ENCODE measurements around the gene CTSZ. TPM values are rescaled to one million over a fixed set of nuclear protein-coding genes. Genes with fewer than 3 reads are reported as not detected.

The CTSZ gene
- total and polyA plus RNA-seq, 2 of the 4 experiments (the other 2 are of a cell fraction), result 46.1 to 88.5 TPM

DNA sequence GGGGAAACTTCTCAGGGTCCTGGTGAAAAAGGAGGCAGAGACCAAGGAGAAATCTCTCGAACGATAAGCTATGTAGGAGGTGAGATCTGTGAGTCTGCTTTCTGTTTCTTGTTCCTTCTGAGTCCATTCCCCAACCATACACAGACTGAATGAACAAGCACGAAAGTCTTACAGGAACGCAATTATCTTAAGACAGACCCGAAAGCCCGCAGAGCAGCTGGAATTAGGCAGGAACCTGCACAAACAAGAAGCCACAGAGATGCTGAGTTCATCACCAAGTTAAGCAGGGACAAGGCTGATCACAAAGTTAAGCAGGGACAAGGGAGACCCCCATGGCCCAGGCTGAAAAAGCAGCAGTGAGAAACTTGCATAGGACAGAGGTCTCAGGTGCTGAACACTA lies 47.4 kb downstream of the CTSZ start:
- no peak overlapping the region for H3K4me3 ChIP-seq (ENCODE audit: insufficient read depth, low read depth, low read length)
- no peak overlapping the region for H4K5ac ChIP-seq (ENCODE audit: low read depth, low read length)
- no peak overlapping the region for H3K4ac ChIP-seq (ENCODE audit: low read depth, low read length)
- no peaks in the 10 kb centered on the region for H3K9me3 ChIP-seq (ENCODE audit: control insufficient read depth, insufficient read depth, low read length)
- in situ Hi-C loops (cut with MboI; ENCODE audit: low sequenced_read_pairs), result no loop called here
- no peak overlapping the region for H2BK120ac ChIP-seq (ENCODE audit: low read depth, low read length)
- no peak for ATAC-seq (ENCODE audit: low read depth)
- DNase-seq, result no peak
- H3K9me1 ChIP-seq (ENCODE audit: insufficient read depth, low read length), result no peaks in the 10 kb centered on the region
- CTCF ChIA-PET, result no interaction called here
- H3K27ac ChIP-seq (ENCODE audit: insufficient read depth, low read length), result no peak overlapping the region
- no peak overlapping the region for H2BK15ac ChIP-seq (ENCODE audit: low read depth, low read length)
- no peak overlapping the region for H2AK5ac ChIP-seq (ENCODE audit: low read depth, low read length)
- WGBS, 2 experiments (ENCODE audit: extremely low coverage in 2 of 2, insufficient read length in 1 of 2), result no CpG with 5 or more reads among the region's 6 CpGs
- H2BK20ac ChIP-seq (ENCODE audit: low read depth, low read length), result no peak overlapping the region
- no peak overlapping the region for H3K56ac ChIP-seq (ENCODE audit: extremely low read depth, insufficient read depth, low read length)
- no peak overlapping the region for H3K18ac ChIP-seq (ENCODE audit: low read depth, low read length)
- H3K4me2 ChIP-seq (ENCODE audit: low read depth, low read length), result no peak overlapping the region
- H3K23ac ChIP-seq (ENCODE audit: low read depth, low read length), result no peak overlapping the region
- no peak overlapping the region for H2AFZ ChIP-seq (replicated peaks; ENCODE audit: low read length, poor library complexity)
- no peaks in the 10 kb centered on the region for H4K20me1 ChIP-seq (ENCODE audit: insufficient read depth, low read length)
- no peak overlapping the region for H3K9ac ChIP-seq (ENCODE audit: low read depth, low read length)
- H3K4me1 ChIP-seq (ENCODE audit: control insufficient read depth, insufficient read depth, low read length), result no peaks in the 10 kb centered on the region
- H2AK9ac ChIP-seq (replicated peaks; ENCODE audit: low read depth, low read length, poor library complexity), result peak overlapping the region; percentile 23
- no TSS peak for BruUV-seq (replicated peaks)
- H4K91ac ChIP-seq (ENCODE audit: insufficient read depth, low read depth, low read length), result no peak overlapping the region
- no peak overlapping the region for H4K8ac ChIP-seq (ENCODE audit: low read depth in 2 of 2, low read length in 2 of 2)
- dilution Hi-C loops (cut with HindIII; ENCODE audit: low sequenced_read_pairs, unreplicated experiment), result no loop called here
- POLR2A ChIA-PET (ENCODE audit: unreplicated experiment), result no interaction called here
- intact Hi-C loops (cut with micrococcal nuclease), result no loop called here
- no peak overlapping the region for H3K14ac ChIP-seq (replicated peaks; ENCODE audit: low read depth, low read length)
- TF ChIP-seq MAZ (IDR thresholded peaks at IDR 0.05; ENCODE audit: borderline replicate concordance, low read depth, low read length), result no peak
- TF ChIP-seq RCOR1 (IDR thresholded peaks at IDR 0.05; ENCODE audit: insufficient replicate concordance, low read length), result no peak
- no peak for TF ChIP-seq CEBPB (IDR thresholded peaks at IDR 0.05; ENCODE audit: low read depth, low read length)
- TF ChIP-seq, protein P1, sequence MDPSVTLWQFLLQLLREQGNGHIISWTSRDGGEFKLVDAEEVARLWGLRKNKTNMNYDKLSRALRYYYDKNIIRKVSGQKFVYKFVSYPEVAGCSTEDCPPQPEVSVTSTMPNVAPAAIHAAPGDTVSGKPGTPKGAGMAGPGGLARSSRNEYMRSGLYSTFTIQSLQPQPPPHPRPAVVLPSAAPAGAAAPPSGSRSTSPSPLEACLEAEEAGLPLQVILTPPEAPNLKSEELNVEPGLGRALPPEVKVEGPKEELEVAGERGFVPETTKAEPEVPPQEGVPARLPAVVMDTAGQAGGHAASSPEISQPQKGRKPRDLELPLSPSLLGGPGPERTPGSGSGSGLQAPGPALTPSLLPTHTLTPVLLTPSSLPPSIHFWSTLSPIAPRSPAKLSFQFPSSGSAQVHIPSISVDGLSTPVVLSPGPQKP (IDR thresholded peaks at IDR 0.05; ENCODE audit: borderline replicate concordance, low read depth, low read length), result no peak
- no peak for TF ChIP-seq FOS (IDR thresholded peaks at IDR 0.05; ENCODE audit: low read depth, low read length)
- TF ChIP-seq MXI1 (IDR thresholded peaks at IDR 0.05; ENCODE audit: borderline replicate concordance, low read depth, low read length), result no peak
- TF ChIP-seq, protein P2, sequence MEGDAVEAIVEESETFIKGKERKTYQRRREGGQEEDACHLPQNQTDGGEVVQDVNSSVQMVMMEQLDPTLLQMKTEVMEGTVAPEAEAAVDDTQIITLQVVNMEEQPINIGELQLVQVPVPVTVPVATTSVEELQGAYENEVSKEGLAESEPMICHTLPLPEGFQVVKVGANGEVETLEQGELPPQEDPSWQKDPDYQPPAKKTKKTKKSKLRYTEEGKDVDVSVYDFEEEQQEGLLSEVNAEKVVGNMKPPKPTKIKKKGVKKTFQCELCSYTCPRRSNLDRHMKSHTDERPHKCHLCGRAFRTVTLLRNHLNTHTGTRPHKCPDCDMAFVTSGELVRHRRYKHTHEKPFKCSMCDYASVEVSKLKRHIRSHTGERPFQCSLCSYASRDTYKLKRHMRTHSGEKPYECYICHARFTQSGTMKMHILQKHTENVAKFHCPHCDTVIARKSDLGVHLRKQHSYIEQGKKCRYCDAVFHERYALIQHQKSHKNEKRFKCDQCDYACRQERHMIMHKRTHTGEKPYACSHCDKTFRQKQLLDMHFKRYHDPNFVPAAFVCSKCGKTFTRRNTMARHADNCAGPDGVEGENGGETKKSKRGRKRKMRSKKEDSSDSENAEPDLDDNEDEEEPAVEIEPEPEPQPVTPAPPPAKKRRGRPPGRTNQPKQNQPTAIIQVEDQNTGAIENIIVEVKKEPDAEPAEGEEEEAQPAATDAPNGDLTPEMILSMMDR (conservative IDR thresholded peaks at IDR 0.05; ENCODE audit: low read depth, low read length), result no peak
- no peak for TF ChIP-seq RAD21 (IDR thresholded peaks at IDR 0.05; ENCODE audit: low read length)
- TF ChIP-seq RFX5 (IDR thresholded peaks at IDR 0.05; ENCODE audit: low read depth, low read length), result no peak
- TF ChIP-seq SMC3 (IDR thresholded peaks at IDR 0.05; ENCODE audit: low read depth, low read length), result no peak
- TF ChIP-seq, protein P3, sequence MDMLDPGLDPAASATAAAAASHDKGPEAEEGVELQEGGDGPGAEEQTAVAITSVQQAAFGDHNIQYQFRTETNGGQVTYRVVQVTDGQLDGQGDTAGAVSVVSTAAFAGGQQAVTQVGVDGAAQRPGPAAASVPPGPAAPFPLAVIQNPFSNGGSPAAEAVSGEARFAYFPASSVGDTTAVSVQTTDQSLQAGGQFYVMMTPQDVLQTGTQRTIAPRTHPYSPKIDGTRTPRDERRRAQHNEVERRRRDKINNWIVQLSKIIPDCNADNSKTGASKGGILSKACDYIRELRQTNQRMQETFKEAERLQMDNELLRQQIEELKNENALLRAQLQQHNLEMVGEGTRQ (IDR thresholded peaks at IDR 0.05; ENCODE audit: low read depth, low read length), result no peak
- TF ChIP-seq MAFK (IDR thresholded peaks at IDR 0.05; ENCODE audit: low read depth, low read length), result no peak
- TF ChIP-seq BHLHE40 (IDR thresholded peaks at IDR 0.05; ENCODE audit: low read depth, low read length), result no peak
- no peak for TF ChIP-seq POLR2A (IDR thresholded peaks at IDR 0.05; ENCODE audit: low read depth, low read length)
- TF ChIP-seq NFE2L2 (IDR thresholded peaks at IDR 0.05; ENCODE audit: low read depth, low read length), result no peak
- H3K27me3 ChIP-seq (ENCODE audit: control insufficient read depth, insufficient read depth, low read length), result peaks cover 7% of the 10 kb centered on the region
- H3K36me3 ChIP-seq (ENCODE audit: control insufficient read depth, insufficient read depth, low read length), result no peaks in the 10 kb centered on the region
- H3K79me1 ChIP-seq (ENCODE audit: low read depth in 1 of 2, low read length in 2 of 2), result no peaks in the 10 kb centered on the region
- no peak overlapping the region for H2BK5ac ChIP-seq (ENCODE audit: low read depth, low read length, poor library complexity, severe bottlenecking)

All from IMR-90 (cell line).